NCI-H446 treated with DMSO at 0.1 percent for 48 hours (cell line): ENCODE results near the gene SV2C.
A peak's percentile ranks its signal among the peaks of the same experiment; 100 is the strongest.

Experiments used
- DNase-seq: peaks from one replicate; lab custom pipeline; 2025; lab: John Stamatoyannopoulos, UW

The SV2C gene

GRCh38 chr5:76163111-76163628 lies 80.0 kb downstream of the SV2C start:
- no peak for DNase-seq

GRCh38 chr5:76165029-76165428 lies 81.8 kb downstream of the SV2C start:
- no peak for DNase-seq

GRCh38 chr5:76165711-76166374 lies 82.7 kb downstream of the SV2C start:
- DNase-seq: no peak

- DNase-seq: no peak
Measured at GRCh38 chr5:76166886-76167576, 83.8 kb downstream of the SV2C start.

GRCh38 chr5:76169146-76169905 lies 86.1 kb downstream of the SV2C start:
- DNase-seq: no peak

- no peak for DNase-seq
Measured at GRCh38 chr5:76174101-76174500, 90.9 kb downstream of the SV2C start.

- DNase-seq: peak; percentile 0
Measured at GRCh38 chr5:76175051-76175666, 92.0 kb downstream of the SV2C start.

GRCh38 chr5:76175821-76176403 lies 92.7 kb downstream of the SV2C start:
- no peak for DNase-seq

- no peak for DNase-seq
Measured at GRCh38 chr5:76177978-76178377, 94.8 kb downstream of the SV2C start.

- DNase-seq: no peak
Measured at GRCh38 chr5:76178913-76179312, 95.7 kb downstream of the SV2C start.

GRCh38 chr5:76180814-76181805 lies 97.9 kb downstream of the SV2C start:
- DNase-seq: no peak

GRCh38 chr5:76187386-76187785 lies 104.2 kb downstream of the SV2C start:
- no peak for DNase-seq

- DNase-seq: no peak
Measured at GRCh38 chr5:76190356-76190755, 107.2 kb downstream of the SV2C start.

GRCh38 chr5:76192837-76193236 lies 109.7 kb downstream of the SV2C start:
- DNase-seq: no peak

- DNase-seq: no peak
Measured at GRCh38 chr5:76193635-76194034, 110.5 kb downstream of the SV2C start.

GRCh38 chr5:76194340-76194739 lies 111.2 kb downstream of the SV2C start:
- no peak for DNase-seq

GRCh38 chr5:76196457-76196856 lies 113.3 kb downstream of the SV2C start:
- no peak for DNase-seq

GRCh38 chr5:76196886-76197489 lies 113.8 kb downstream of the SV2C start:
- no peak for DNase-seq

- DNase-seq: no peak
Measured at GRCh38 chr5:76197726-76198125, 114.5 kb downstream of the SV2C start.
